K562 (cell line): ENCODE data around the gene HMGCL. TPM values are rescaled to one million over a fixed set of nuclear protein-coding genes. Genes with fewer than 3 reads are reported as not detected.
A peak's percentile ranks its signal among the peaks of the same experiment; 100 is the strongest.

Source experiments
- ATF2 ChIP-seq: sonication (generic); formaldehyde crosslinking; IDR thresholded peaks from 2 replicates; pipeline ENCODE4 v1.8.1; 2022; ENCODE audit warnings: missing genetic modification reagents
- CHCHD3 ChIP-seq: fragments of 250-450 bp; sonication (Bioruptor Pico); IDR thresholded peaks from 2 replicates; pipeline ENCODE4 v2.1.2; 2022; ENCODE audit warnings: mild to moderate bottlenecking
- FOXJ3 ChIP-seq: sonication (generic); formaldehyde crosslinking; IDR thresholded peaks from 2 replicates; pipeline ENCODE4 v1.4.0; 2020; ENCODE audit warnings: mild to moderate bottlenecking, missing genetic modification reagents
- GABPB2 ChIP-seq: fragments of 250-450 bp; sonication (Bioruptor Pico); conservative IDR thresholded peaks from 2 replicates; pipeline ENCODE4 v1.5.1; 2021; ENCODE audit warnings: mild to moderate bottlenecking
- GMEB1 ChIP-seq: fragments of 250-450 bp; sonication (Bioruptor Pico); IDR thresholded peaks from 2 replicates; pipeline ENCODE4 v1.4.0; 2020; ENCODE audit warnings: mild to moderate bottlenecking
- MAX ChIP-seq: sonication (generic); formaldehyde crosslinking; IDR thresholded peaks from 2 replicates; pipeline ENCODE4 v1.9.0; 2022; ENCODE audit warnings: mild to moderate bottlenecking, missing genetic modification reagents
- NFXL1 ChIP-seq: fragments of 450-650 bp; formaldehyde crosslinking; IDR thresholded peaks from 2 replicates; pipeline ENCODE4 v1.4.0; 2021; ENCODE audit warnings: mild to moderate bottlenecking
- PHF20 ChIP-seq: fragments of 450-650 bp; IDR thresholded peaks from 2 replicates; pipeline ENCODE4 v1.6.1; 2018; ENCODE audit not compliant: partially characterized antibody
- SMARCE1 ChIP-seq: fragments of 450-650 bp; IDR thresholded peaks from 2 replicates; pipeline ENCODE4 v1.7.1; 2016; ENCODE audit warnings: mild to moderate bottlenecking
- ZFP36 ChIP-seq: fragments of 150-350 bp; IDR thresholded peaks from 2 replicates; pipeline ENCODE4 v1.6.1; 2018; ENCODE audit warnings: low read length, low read depth; ENCODE audit not compliant: partially characterized antibody
- ZNF124 ChIP-seq: sonication (generic); formaldehyde crosslinking; IDR thresholded peaks from 2 replicates; pipeline ENCODE4 v1.8.1; 2022; ENCODE audit warnings: missing genetic modification reagents
- ZNF175 ChIP-seq: fragments of 200-800 bp; sonication (Bioruptor generic); IDR thresholded peaks from 2 replicates; pipeline ENCODE4 v1.6.1; 2016; ENCODE audit warnings: low read depth, mild to moderate bottlenecking, missing genetic modification characterization, missing compliant biosample characterization
- ZNF232 ChIP-seq: sonication (generic); formaldehyde crosslinking; IDR thresholded peaks from 2 replicates; pipeline ENCODE4 v1.8.0; 2022; ENCODE audit warnings: mild to moderate bottlenecking, missing genetic modification reagents
- ZNF511 ChIP-seq: sonication (generic); formaldehyde crosslinking; IDR thresholded peaks from 2 replicates; pipeline ENCODE4 v1.8.0; 2022; ENCODE audit warnings: mild to moderate bottlenecking, missing genetic modification reagents
- ZNF609 ChIP-seq: sonication (generic); formaldehyde crosslinking; IDR thresholded peaks from 2 replicates; pipeline ENCODE4 v1.8.1; 2023; ENCODE audit warnings: missing genetic modification reagents, mild to moderate bottlenecking, borderline replicate concordance
- ZNF77 ChIP-seq: fragments of 250-450 bp; sonication (Bioruptor Pico); IDR thresholded peaks from 2 replicates; pipeline ENCODE4 v1.5.0; 2020
- polyA plus RNA-seq, 8 experiments: library from polyadenylated mRNA; depleted of rRNA in 4 of 8; stranded (reverse) in 5 of 8; unstranded in 3 of 8; fragments of >200 nt; fragmentation: Nextera tagmentation in 2 of 8; fragmentation: Illumina TruSeq in 1 of 8; extraction: Ambion mirVana in 2 of 8; extraction: Trizol in 1 of 8; gene quantifications; 2 replicates each; pipeline versions ENCODE4 v1.2.1 to v1.2.3, GENCODE V29; 2011 to 2014; ENCODE audit warnings: inconsistent platforms in 1 of 8, missing spikeins in 1 of 8
- total RNA-seq, 7 experiments: library from RNA; depleted of rRNA in 6 of 7; stranded (reverse); fragments of >200 nt in 6 of 7; fragmentation: Illumina TruSeq in 2 of 7; extraction: Trizol in 2 of 7; gene quantifications; 2 replicates each; pipeline versions ENCODE4 v1.2.1 to v1.2.3, GENCODE V29; 2011 to 2021; ENCODE audit warnings: low replicate concordance in 1 of 7

Gene HMGCL
- total and polyA plus RNA-seq, 9 of the 15 experiments (the other 6 are each of a cell fraction or from before 2014, with no cell fraction given) = 18.0 to 82.2 (median 24.2) TPM

- TF ChIP-seq ATF2 = no peak
- no peak for TF ChIP-seq PHF20
- TF ChIP-seq GABPB2 (CRISPR knock-in tag) = no peak
- no peak; the same call in 1 of the 2 replicates for TF ChIP-seq ZNF124 (CRISPR knock-in tag)
- TF ChIP-seq SMARCE1 = no peak
- TF ChIP-seq NFXL1 (CRISPR knock-in tag) = no peak
- TF ChIP-seq ZFP36 = no peak
- no peak for TF ChIP-seq GMEB1 (CRISPR knock-in tag)
- no peak for TF ChIP-seq FOXJ3
- no peak; the same call in 1 of the 2 replicates for TF ChIP-seq ZNF232
- TF ChIP-seq ZNF175 (CRISPR knock-in tag) = no peak
- no peak for TF ChIP-seq ZNF609
- no peak for TF ChIP-seq ZNF77
- TF ChIP-seq CHCHD3 (CRISPR knock-in tag) = no peak
- TF ChIP-seq MAX (CRISPR knock-in tag) = peak; percentile 23; the same call in 1 of the 2 replicates
- TF ChIP-seq ZNF511 (CRISPR knock-in tag) = peak; percentile 75; the same call in 1 of the 2 replicates
Measured at GRCh38 chr1:23867895-23868556, 42.8 kb upstream of the HMGCL start, which contains the start of gene FUCA1 (continued).
